Measurements from ENCODE around the gene EMX1. TPM values are rescaled to one million over a fixed set of nuclear protein-coding genes. Genes with fewer than 3 reads are reported as not detected.

Gene EMX1
- total and polyA plus RNA-seq, 2 of the 13 experiments (the other 11 are each of a cell fraction or from before 2014, with no cell fraction given): 0.62 to 4.9 TPM

GRCh38 chr2:72888438-72889202, 28.7 kb upstream of the EMX1 start (continued):
- TF ChIP-seq POGZ (CRISPR knock-in tag; IDR thresholded peaks at IDR 0.05) (no peak), NFYC (CRISPR knock-in tag; IDR thresholded peaks at IDR 0.05) (no peak), FLYWCH1 (CRISPR knock-in tag; IDR thresholded peaks at IDR 0.05) (no peak), ZNF549 (CRISPR knock-in tag; IDR thresholded peaks at IDR 0.05) (no peak), REXO4 (CRISPR knock-in tag; IDR thresholded peaks at IDR 0.05; ENCODE audit: borderline replicate concordance) (no peak), SALL2 (CRISPR knock-in tag; IDR thresholded peaks at IDR 0.05) (0 out of 2 replicates have a peak, but pooled peaks have one; percentile 76), CEBPB (IDR thresholded peaks at IDR 0.05; ENCODE audit: borderline replicate concordance, low read depth, low read length) (peak; percentile 87), MLLT10 (CRISPR knock-in tag; IDR thresholded peaks at IDR 0.05) (no peak), JARID2 (CRISPR knock-in tag; IDR thresholded peaks at IDR 0.05; ENCODE audit: insufficient replicate concordance) (no peak), CSRNP2 (CRISPR knock-in tag; conservative IDR thresholded peaks at IDR 0.05; ENCODE audit: low read depth) (no peak), SMAD1 (CRISPR knock-in tag; IDR thresholded peaks at IDR 0.05; ENCODE audit: borderline replicate concordance, low read depth) (no peak), MTF1 (CRISPR knock-in tag; IDR thresholded peaks at IDR 0.05) (no peak), NPAS2 (CRISPR knock-in tag; IDR thresholded peaks at IDR 0.05; ENCODE audit: borderline replicate concordance) (no peak), SKIL (CRISPR knock-in tag; IDR thresholded peaks at IDR 0.05; ENCODE audit: borderline replicate concordance) (peak; percentile 71), ZNF263 (CRISPR knock-in tag; IDR thresholded peaks at IDR 0.05) (peak; percentile 45; the same call in 1 of the 2 replicates), HCFC1 (IDR thresholded peaks at IDR 0.05; ENCODE audit: low read depth, low read length) (no peak), NFRKB (IDR thresholded peaks at IDR 0.05) (no peak), SNRNP70 (IDR thresholded peaks at IDR 0.05; ENCODE audit: low read depth, low read length) (no peak), FIP1L1 (IDR thresholded peaks at IDR 0.05; ENCODE audit: borderline replicate concordance, insufficient read depth, low read depth, low read length) (no peak), HOMEZ (CRISPR knock-in tag; IDR thresholded peaks at IDR 0.05; ENCODE audit: low read depth) (0 out of 2 replicates have a peak, but pooled peaks have one; percentile 38), NCOA1 (CRISPR knock-in tag; IDR thresholded peaks at IDR 0.05) (peak; percentile 36; the same call in 1 of the 2 replicates), STAT5B (CRISPR knock-in tag; IDR thresholded peaks at IDR 0.05) (no peak)
- TF ChIP-seq, protein P1, sequence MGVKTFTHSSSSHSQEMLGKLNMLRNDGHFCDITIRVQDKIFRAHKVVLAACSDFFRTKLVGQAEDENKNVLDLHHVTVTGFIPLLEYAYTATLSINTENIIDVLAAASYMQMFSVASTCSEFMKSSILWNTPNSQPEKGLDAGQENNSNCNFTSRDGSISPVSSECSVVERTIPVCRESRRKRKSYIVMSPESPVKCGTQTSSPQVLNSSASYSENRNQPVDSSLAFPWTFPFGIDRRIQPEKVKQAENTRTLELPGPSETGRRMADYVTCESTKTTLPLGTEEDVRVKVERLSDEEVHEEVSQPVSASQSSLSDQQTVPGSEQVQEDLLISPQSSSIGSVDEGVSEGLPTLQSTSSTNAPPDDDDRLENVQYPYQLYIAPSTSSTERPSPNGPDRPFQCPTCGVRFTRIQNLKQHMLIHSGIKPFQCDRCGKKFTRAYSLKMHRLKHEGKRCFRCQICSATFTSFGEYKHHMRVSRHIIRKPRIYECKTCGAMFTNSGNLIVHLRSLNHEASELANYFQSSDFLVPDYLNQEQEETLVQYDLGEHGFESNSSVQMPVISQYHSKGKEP (CRISPR knock-in tag; IDR thresholded peaks at IDR 0.05): no peak

All from HepG2 (cell line).